Bronchial epithelial cell (primary cell): ENCODE data around the gene ATP8B3. TPM values are rescaled to one million over a fixed set of nuclear protein-coding genes. Genes with fewer than 3 reads are reported as not detected.

Source experiments
- DNase-seq: peaks from one replicate; pipeline ENCODE4 v3.0.0-alpha.2; 2010; ENCODE audit warnings: low read depth
- FAIRE-seq: peaks from 2 replicates; lab custom pipeline; 2011; peaks lifted over from hg19 to GRCh38; lab: Jason Lieb, UNC
- H3K27me3 ChIP-seq: 2 replicates; pipeline ENCODE4 v1.5.1; 2011; ENCODE audit warnings: low read length; ENCODE audit not compliant: control insufficient read depth, insufficient read depth
- H3K36me3 ChIP-seq: 2 replicates; pipeline ENCODE4 v1.5.1; 2011; ENCODE audit warnings: low read length; ENCODE audit not compliant: control insufficient read depth, insufficient read depth
- H3K4me3 ChIP-seq: 2 replicates; pipeline ENCODE4 v1.5.1; 2011; ENCODE audit warnings: mild to moderate bottlenecking, low read depth, low read length, control low read depth
- CTCF ChIP-seq: IDR thresholded peaks from 2 replicates; pipeline ENCODE4 v1.5.1; 2011; ENCODE audit warnings: mild to moderate bottlenecking, moderate library complexity, low read length, control low read depth, inconsistent platforms; ENCODE audit not compliant: insufficient read depth, severe bottlenecking
- total RNA-seq: library from RNA; depleted of rRNA; stranded (reverse); fragments of >200 nt; gene quantifications from 2 replicates; pipeline ENCODE4 v1.2.1, GENCODE V29; 2014

ATP8B3 gene
- total RNA-seq, 1 donor from 2014 or later, result 0.26 TPM

DNA sequence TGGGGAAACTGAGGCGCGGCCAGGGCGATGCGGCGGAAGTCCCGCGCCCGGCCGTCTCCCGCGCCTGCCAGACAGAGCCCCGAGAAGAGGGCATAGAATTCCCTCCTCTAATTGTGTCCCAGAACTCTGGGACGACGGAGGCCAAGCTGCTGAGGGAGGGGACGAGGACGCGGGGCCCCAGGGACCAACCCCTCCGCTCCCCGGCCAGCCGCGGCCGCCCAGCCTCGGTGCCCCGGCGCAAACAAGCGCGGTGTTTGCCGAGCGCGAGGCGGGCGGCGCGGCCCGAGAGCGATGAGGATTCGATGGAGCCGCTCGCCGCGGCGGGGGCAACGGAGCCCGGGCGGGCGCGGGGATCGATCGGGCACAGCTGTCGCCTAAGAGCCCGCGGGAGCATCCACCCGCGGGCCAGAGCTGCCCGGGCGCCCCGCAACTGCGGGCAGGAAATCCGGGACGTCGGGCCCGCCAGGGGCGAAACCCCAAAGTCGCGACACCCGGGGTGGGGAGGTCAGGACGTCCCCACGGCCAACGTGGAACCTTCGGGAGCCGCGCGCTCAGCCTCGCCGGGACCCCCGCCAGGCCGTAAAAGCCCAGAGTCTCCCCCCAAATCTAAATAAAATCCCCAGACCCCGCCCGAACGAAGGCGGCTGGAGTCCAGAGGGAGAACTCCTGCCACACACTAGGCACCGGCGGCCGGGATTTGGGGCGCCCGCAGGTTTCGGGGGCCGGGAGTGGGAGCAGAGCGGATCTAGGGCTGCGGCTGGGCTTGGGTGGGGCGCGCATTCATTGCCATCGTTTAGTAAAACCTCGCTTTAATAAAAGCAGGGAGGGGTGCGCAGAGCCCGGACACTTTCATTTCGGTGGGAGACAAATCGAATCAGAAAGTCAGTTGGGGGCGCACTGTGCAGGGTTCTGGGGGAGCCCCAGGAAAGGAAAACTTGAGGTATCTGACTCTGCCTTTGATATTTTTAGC lies 62.4 kb downstream of the ATP8B3 start:
- H3K36me3 ChIP-seq, result no peaks in the 10 kb centered on the region
- peaks cover 31% of the 10 kb centered on the region for H3K27me3 ChIP-seq
- H3K4me3 ChIP-seq, result peak overlapping the region; percentile 48
- FAIRE-seq, result no peak
- TF ChIP-seq CTCF, result no peak
- DNase-seq, result no peak

GRCh38 chr19:1748873-1749341 lies 63.2 kb downstream of the ATP8B3 start:
- Histone ChIP-seq H3K4me3 (peak overlapping the region; percentile 48), H3K36me3 (no peaks in the 10 kb centered on the region), H3K27me3 (peaks cover 29% of the 10 kb centered on the region)
- no peak for FAIRE-seq
- no peak for DNase-seq
- TF ChIP-seq CTCF, result no peak

DNA sequence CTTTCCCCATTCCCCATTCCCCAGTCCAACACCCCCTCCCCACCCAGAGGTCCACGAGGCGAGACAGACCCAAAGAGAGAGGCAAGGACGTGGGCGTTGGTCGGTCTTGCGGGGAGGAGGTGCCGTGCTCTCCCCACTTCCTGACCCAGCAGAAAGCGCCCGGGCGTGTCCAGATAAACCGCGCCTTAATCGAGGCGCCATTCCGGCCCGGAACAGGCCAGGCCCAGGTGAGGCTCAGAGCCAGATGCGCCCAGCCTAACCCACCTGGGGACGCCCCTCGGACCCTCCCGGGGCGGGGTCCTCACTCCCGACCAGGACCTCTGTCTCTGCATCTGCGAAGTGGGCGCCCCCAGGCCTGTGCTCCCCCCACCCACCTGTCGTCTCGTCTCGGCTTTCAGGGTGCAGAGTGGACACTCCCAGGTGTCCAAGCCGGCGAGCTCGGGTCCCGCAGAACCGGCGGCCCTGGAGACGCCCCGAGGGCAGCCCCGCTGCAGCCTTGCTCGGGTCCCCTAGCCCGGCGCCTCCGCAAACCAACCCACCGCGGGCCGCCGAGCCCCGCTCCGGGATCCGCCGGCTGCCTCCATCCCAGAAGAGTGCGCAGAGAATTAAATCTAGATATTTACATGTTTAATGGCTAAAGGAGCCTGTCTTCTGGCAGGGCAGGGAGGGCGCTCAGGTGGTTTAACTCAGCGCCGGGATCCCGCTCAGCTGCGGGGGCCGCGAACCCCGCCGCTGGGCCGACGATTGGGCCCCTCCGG lies 63.8 kb downstream of the ATP8B3 start:
- TF ChIP-seq CTCF, result no peak
- peak overlapping the region; percentile 48 for H3K4me3 ChIP-seq
- H3K27me3 ChIP-seq, result peaks cover 29% of the 10 kb centered on the region
- no peak for DNase-seq
- no peaks in the 10 kb centered on the region for H3K36me3 ChIP-seq
- no peak for FAIRE-seq

DNA sequence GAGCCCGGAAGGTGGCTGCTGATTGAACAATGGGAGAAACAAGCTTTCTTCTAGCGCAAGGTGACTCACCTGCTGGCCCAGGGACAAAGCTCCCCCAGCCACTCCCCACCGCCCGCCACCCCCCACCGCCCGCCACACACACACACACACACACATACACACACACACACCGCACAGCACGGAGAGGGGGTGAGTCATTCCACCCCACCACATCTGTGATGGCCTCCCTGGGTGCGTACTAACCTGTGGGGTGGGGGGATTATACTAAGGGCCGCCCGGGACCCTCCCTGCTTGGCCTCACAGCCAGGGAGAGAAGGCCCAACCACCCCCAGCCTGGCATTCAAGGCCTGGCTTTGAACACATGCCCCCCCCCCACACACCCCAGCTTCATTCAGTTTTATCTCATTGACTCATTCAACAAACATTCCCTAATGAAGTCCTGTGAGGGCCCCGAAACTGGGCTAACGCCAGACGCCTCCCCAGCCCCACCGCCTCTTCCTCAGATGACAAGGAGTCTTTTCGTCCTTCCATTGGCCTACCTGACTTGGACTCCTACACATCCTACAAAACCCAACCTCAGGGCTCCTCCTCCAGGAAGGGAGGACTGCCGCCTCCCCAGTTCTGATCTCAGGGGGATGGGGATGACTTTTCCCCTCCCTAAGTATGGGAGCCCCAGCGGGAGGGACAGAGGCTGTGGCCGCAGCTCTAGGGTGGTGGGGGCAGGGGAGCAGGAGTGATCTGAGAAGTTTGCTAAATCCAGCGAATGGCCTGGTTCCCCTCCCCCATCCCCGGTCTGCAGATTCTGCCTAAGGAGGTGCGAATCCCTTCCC lies 64.6 kb downstream of the ATP8B3 start:
- no peak for TF ChIP-seq CTCF
- FAIRE-seq (peak; percentile 58), DNase-seq (peak; percentile 96)
- H3K27me3 ChIP-seq, result peaks cover 24% of the 10 kb centered on the region
- no peaks in the 10 kb centered on the region for H3K36me3 ChIP-seq
- peak overlapping the region; percentile 48 for H3K4me3 ChIP-seq

DNA sequence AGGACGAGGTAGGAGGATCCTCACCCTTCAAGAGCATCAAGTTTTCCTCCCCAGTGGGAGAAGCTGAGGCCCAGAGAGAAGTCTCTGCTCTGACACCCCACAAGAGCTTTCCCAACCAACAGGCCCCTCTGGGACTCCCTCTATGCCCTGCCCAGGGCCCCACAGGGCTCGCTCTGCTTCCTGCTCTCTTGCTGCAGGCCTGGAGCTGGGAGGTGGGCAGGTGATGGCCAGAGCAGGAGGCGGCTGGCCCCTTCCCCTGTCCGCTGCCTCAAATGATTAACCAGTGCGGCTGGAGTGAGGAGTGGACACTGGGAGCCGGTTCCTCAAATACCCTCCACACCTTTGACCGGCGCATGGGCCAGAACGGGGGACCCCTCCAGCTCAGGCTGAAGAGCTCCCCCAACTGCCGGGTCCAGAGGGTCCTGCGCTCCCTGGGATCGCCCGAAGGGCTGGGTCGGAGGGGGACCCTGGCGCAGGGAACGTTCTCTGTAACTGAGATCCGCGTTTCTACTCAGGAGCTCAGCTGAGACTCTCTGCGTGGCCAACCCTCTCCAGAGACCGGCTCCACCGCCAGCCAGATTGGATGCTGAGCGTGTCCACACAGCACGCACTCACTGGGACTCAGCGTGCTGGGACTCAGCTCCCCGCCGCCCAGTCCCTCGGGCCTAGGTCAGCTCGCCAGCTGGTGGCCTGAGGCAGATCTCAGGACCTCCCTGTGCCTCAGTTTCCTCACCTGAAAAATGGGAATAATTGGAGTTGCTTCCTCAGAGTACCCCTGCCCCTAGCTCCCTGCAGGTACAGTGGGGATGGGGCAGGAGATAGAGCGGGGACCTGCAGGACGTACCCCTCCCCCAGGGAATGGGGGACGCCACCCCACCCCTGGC lies 65.4 kb downstream of the ATP8B3 start:
- no peak for TF ChIP-seq CTCF
- H3K4me3 ChIP-seq, result peak overlapping the region; percentile 8
- peak; percentile 73 for DNase-seq
- H3K27me3 ChIP-seq, result peaks cover 17% of the 10 kb centered on the region
- no peak for FAIRE-seq
- H3K36me3 ChIP-seq, result no peaks in the 10 kb centered on the region
